ENCODE measurements around the gene GART. TPM values are rescaled to one million over a fixed set of nuclear protein-coding genes. Genes with fewer than 3 reads are reported as not detected.

Gene GART
- total RNA-seq, 4 donors from 2014 or later: 38.7 to 147 (median 88.7) TPM

DNA sequence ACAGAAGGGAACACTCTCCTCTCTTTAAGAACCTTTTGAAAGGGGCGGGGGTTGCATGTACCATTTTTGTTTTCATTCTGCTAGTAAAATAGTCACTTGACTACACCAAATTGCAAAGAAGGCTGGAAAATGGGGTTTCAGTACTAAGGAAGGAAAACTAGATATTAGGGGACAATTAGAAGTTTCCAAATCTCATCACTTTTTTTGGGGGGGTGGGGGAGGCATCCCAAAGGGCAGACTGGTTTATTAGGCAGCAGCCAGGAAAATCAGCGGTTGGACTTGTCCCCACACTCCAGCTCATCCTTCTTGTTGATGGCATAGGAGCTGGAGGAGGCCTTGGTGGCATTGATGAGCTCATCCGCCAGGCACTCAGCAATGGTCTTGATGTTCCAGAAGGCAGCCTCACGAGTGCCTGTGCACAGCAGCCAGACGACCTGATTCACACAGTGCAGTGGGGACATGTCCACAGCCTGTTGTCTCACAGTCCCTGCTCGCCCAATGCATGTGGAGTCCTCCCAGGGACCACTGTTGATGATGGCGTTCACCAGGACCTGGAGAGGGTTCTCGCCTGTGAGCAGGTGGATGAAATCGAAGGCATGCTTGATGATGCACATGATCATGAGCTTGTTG lies 60.5 kb downstream of the GART start:
- H3K4me1 ChIP-seq: peaks cover 3 to 31% (median 9%) of the 10 kb centered on the region in 3 donors
- no peaks in the 10 kb centered on the region for H3K36me3 ChIP-seq
- H3K27me3 ChIP-seq: no peaks in the 10 kb centered on the region
- DNase-seq: no peak
- H3K9me3 ChIP-seq: no peaks in the 10 kb centered on the region
- H3K27ac ChIP-seq: no peak overlapping the region
- intact Hi-C loops (cut with DNase I): no loop called here
- TF ChIP-seq, protein P1, sequence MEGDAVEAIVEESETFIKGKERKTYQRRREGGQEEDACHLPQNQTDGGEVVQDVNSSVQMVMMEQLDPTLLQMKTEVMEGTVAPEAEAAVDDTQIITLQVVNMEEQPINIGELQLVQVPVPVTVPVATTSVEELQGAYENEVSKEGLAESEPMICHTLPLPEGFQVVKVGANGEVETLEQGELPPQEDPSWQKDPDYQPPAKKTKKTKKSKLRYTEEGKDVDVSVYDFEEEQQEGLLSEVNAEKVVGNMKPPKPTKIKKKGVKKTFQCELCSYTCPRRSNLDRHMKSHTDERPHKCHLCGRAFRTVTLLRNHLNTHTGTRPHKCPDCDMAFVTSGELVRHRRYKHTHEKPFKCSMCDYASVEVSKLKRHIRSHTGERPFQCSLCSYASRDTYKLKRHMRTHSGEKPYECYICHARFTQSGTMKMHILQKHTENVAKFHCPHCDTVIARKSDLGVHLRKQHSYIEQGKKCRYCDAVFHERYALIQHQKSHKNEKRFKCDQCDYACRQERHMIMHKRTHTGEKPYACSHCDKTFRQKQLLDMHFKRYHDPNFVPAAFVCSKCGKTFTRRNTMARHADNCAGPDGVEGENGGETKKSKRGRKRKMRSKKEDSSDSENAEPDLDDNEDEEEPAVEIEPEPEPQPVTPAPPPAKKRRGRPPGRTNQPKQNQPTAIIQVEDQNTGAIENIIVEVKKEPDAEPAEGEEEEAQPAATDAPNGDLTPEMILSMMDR (IDR thresholded peaks at IDR 0.05): no peak
- no peak for TF ChIP-seq POLR2A (IDR thresholded peaks at IDR 0.05)
- H3K4me3 ChIP-seq: no peak overlapping the region
- 89 to 90% methylated on average over 3 to 9 of the region's 9 CpGs for WGBS, 2 donors

- Histone ChIP-seq H3K36me3 (no peaks in the 10 kb centered on the region), H3K4me3 (peak overlapping the region; percentile 85 to 100 (median 90)), H3K4me1 (peaks cover 3 to 31% (median 9%) of the 10 kb centered on the region in 3 donors), H3K27ac (peak overlapping the region; percentile 92 to 100 (median 96)), H3K9me3 (no peaks in the 10 kb centered on the region), H3K27me3 (no peaks in the 10 kb centered on the region)
- WGBS, 2 donors: 11 to 20% methylated on average over 15 to 17 of the region's 17 CpGs
- DNase-seq: no peak
- TF ChIP-seq POLR2A (IDR thresholded peaks at IDR 0.05): no peak
- TF ChIP-seq, protein P1 (IDR thresholded peaks at IDR 0.05): no peak
- intact Hi-C loops (cut with DNase I): no loop called here
Observed at GRCh38 chr21:33480481-33481103, 61.3 kb downstream of the GART start.

- DNase-seq: peak; percentile 75
- no peaks in the 10 kb centered on the region for H3K9me3 ChIP-seq
- peak within 1 kb of the TSS; percentile 94 to 100 (median 96) for H3K27ac ChIP-seq
- 0% methylated on average over 4 to 6 of the region's 93 CpGs for WGBS, 2 donors
- H3K4me3 ChIP-seq: peak within 1 kb of the TSS; percentile 85 to 100 (median 90)
- no peaks in the 10 kb centered on the region for H3K27me3 ChIP-seq
- intact Hi-C loops (cut with DNase I): no loop called here
- H3K36me3 ChIP-seq: no peaks in the 10 kb centered on the region
- TF ChIP-seq POLR2A (IDR thresholded peaks at IDR 0.05): peak in 3 of 4 donors; percentile 82 to 96 (median 90)
- TF ChIP-seq, protein P1 (IDR thresholded peaks at IDR 0.05): peak in 5 of 6 experiments; percentile 40 to 56 (median 45)
- peaks cover 3 to 31% (median 9%) of the 10 kb centered on the region in 3 donors for H3K4me1 ChIP-seq
Observed at GRCh38 chr21:33479679-33480480, 62.0 kb downstream of the GART start, which contains the start of gene TMEM50B. TSS of gene TMEM50B (minus strand) at chr21:33479974. CDS start at chr21:33468885, 11,089 bp downstream.

GRCh38 chr21:33478935-33479678 lies 62.8 kb downstream of the GART start:
- H3K4me3 ChIP-seq: peak overlapping the region; percentile 85 to 100 (median 90)
- H3K27ac ChIP-seq: peak overlapping the region; percentile 94 to 100 (median 96)
- DNase-seq: no peak
- no peaks in the 10 kb centered on the region for H3K9me3 ChIP-seq
- intact Hi-C loops (cut with DNase I): no loop called here
- no peak for TF ChIP-seq POLR2A (IDR thresholded peaks at IDR 0.05)
- TF ChIP-seq, protein P1 (IDR thresholded peaks at IDR 0.05): peak in 1 of 6 experiments; percentile 3
- peaks cover 3 to 31% (median 9%) of the 10 kb centered on the region in 3 donors for H3K4me1 ChIP-seq
- H3K36me3 ChIP-seq: no peaks in the 10 kb centered on the region
- WGBS, 2 donors: 0% methylated on average over 13 to 23 of the region's 68 CpGs
- H3K27me3 ChIP-seq: no peaks in the 10 kb centered on the region

Measured in esophagus squamous epithelium (tissue), 5 donors.